Measurements from ENCODE around the gene GALNS. TPM values are rescaled to one million over a fixed set of nuclear protein-coding genes. Genes with fewer than 3 reads are reported as not detected.

GALNS gene
- polyA plus RNA-seq, 1 experiment: 11.6 TPM

DNA sequence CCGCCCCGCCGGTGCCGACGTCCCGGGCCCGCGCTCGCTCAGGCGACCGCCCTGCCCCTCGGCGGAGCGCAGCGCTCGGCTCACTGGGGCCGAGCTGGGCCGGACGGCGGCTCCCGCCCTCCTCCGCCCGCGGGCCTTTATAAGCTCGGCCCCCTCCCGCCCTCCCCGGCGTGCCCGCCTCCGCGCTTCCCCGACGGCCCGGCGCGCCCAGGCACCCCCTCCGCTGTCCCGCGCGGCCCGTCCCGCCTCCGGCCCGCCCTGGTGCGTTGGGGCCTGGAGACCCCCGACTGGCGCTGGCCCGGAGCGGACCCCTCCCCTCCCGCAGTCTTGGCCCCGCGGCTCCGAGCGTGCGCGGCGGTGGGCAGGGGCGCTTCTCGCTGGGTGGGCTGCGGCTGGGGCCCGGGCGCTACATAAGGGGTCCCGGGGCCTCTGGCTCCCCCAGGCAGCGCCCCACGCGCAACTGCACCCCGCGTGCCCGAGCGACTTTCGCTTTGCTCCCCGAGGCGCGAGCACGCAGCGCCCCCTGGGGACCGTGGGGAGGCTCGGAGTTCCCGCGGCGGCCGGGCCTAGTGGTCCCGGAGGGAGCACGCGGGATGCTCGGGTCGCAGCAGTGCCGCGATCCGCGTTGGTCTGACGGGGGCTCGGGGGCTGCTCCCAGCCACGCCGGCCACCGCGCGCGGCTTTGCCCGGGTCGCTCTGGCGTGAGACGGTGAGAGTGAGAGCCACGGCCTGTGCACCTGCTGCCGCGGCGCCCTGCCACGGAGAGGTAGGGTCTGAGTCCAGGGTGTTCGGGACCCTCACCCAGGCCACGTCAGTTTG is 71.4 kb downstream of the GALNS start, which contains the start of gene PIEZO1:
Gene PIEZO1, minus strand, starts transcription at position 115 of the 819 bp plus-strand sequence. CDS start 256 bp downstream, outside the sequence.
- CTCF ChIA-PET: interaction anchor here (0.7 to 2.3 kb wide), 7 partner anchors 11 to 382 kb away, joined by 3 to 8 read pairs (median 4); no protein-coding TSS in a partner anchor
- peak within 1 kb of the TSS; percentile 77 for H3K27ac ChIP-seq (ENCODE audit: low read depth, low read length)
- TF ChIP-seq, protein P1, sequence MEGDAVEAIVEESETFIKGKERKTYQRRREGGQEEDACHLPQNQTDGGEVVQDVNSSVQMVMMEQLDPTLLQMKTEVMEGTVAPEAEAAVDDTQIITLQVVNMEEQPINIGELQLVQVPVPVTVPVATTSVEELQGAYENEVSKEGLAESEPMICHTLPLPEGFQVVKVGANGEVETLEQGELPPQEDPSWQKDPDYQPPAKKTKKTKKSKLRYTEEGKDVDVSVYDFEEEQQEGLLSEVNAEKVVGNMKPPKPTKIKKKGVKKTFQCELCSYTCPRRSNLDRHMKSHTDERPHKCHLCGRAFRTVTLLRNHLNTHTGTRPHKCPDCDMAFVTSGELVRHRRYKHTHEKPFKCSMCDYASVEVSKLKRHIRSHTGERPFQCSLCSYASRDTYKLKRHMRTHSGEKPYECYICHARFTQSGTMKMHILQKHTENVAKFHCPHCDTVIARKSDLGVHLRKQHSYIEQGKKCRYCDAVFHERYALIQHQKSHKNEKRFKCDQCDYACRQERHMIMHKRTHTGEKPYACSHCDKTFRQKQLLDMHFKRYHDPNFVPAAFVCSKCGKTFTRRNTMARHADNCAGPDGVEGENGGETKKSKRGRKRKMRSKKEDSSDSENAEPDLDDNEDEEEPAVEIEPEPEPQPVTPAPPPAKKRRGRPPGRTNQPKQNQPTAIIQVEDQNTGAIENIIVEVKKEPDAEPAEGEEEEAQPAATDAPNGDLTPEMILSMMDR (IDR thresholded peaks at IDR 0.05; ENCODE audit: low read depth, low read length): peak; percentile 82
- H3K27me3 ChIP-seq (ENCODE audit: control insufficient read depth, insufficient read depth, low read length): no peaks in the 10 kb centered on the region
- POLR2A ChIA-PET: interaction anchor here (0.6 to 1.8 kb wide), 7 partner anchors 12 to 48 kb away, joined by 3 to 35 read pairs (median 4); partner anchors contain the start of gene APRT
- H3K4me3 ChIP-seq (ENCODE audit: low read depth, low read length): peak within 1 kb of the TSS; percentile 75
- no peaks in the 10 kb centered on the region; the same call in 1 of the 2 replicates for H3K9me3 ChIP-seq (ENCODE audit: control insufficient read depth, insufficient read depth, low read length)
- no peak for DNase-seq (ENCODE audit: low read depth, low spot score)

DNA sequence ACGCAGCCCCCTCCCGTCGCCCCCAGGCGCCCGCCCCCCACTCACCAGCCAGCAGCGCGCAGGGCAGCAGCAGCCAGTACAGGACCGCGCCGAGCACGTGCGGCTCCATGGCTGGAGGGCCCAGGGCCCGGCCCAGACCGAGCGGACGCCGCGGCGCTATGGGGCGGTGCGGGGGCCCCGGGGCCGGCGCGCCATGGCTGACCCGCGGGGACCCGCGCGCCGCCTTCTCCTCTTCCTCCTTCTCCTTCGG is 72.0 kb downstream of the GALNS start:
- TF ChIP-seq, protein P1 (IDR thresholded peaks at IDR 0.05; ENCODE audit: low read depth, low read length): no peak
- no peak for DNase-seq (ENCODE audit: low read depth, low spot score)
- peak overlapping the region; percentile 75 for H3K4me3 ChIP-seq (ENCODE audit: low read depth, low read length)
- no peaks in the 10 kb centered on the region for H3K27me3 ChIP-seq (ENCODE audit: control insufficient read depth, insufficient read depth, low read length)
- no peaks in the 10 kb centered on the region; the same call in 1 of the 2 replicates for H3K9me3 ChIP-seq (ENCODE audit: control insufficient read depth, insufficient read depth, low read length)
- no peak overlapping the region for H3K27ac ChIP-seq (ENCODE audit: low read depth, low read length)
- ChIA-PET CTCF (interaction anchor here (0.6 to 2.3 kb wide), 12 partner anchors 11 to 382 kb away, joined by 3 to 6 read pairs (median 4); no protein-coding TSS in a partner anchor), POLR2A (interaction anchor here (0.7 to 1.8 kb wide), 5 partner anchors 11 to 48 kb away, joined by 5 to 35 read pairs (median 6); no protein-coding TSS in a partner anchor)

DNA sequence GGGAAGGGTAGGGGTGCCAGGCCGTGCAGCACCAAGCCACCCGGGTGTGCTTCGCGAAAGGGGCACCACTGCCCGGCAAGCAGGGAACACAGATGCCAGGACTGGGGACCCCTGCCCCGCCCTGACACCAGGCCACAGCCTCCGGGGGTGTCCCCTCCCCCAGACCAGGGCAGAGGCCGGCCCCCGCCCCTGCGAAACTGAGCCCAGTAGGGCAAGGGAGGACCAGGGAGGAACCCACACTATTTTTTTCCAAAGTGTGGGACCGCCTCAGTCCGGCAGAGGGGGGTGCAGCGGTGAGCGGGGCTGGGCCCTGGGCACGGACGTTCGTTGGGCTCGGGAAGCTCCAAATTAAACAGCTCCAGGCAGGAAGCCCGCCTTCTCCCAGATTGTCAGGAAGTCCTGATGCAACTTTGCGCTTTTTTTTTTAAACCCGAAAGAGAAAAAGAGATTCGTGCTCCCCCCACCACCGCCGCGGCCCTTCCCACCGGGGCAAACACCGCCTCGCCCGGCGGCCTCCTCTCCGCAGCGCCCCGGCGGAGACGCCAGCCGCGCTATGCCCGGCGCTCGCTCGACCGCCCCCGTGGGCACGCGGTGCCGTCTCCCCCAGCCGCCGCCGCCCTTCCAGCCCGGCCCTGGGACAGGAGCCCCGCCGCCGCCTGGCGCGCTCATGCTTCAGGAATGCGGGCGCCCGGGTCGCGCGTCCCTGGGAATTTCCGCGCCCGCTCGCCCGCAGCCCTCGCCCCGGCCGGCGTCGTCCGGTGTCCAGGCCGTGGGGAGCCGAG is 72.5 kb downstream of the GALNS start:
- ChIA-PET CTCF (interaction anchor here (0.6 to 2.3 kb wide), 13 partner anchors 10 to 383 kb away, joined by 3 to 6 read pairs (median 4); no protein-coding TSS in a partner anchor), POLR2A (interaction anchor here (0.6 to 1.8 kb wide), 5 partner anchors 10 to 47 kb away, joined by 3 to 35 read pairs (median 5); no protein-coding TSS in a partner anchor)
- TF ChIP-seq, protein P1 (IDR thresholded peaks at IDR 0.05; ENCODE audit: low read depth, low read length): peak; percentile 66
- no peaks in the 10 kb centered on the region for H3K27me3 ChIP-seq (ENCODE audit: control insufficient read depth, insufficient read depth, low read length)
- no peaks in the 10 kb centered on the region; the same call in 1 of the 2 replicates for H3K9me3 ChIP-seq (ENCODE audit: control insufficient read depth, insufficient read depth, low read length)
- H3K27ac ChIP-seq (ENCODE audit: low read depth, low read length): peak overlapping the region; percentile 77
- H3K4me3 ChIP-seq (ENCODE audit: low read depth, low read length): peak overlapping the region; percentile 75
- no peak for DNase-seq (ENCODE audit: low read depth, low spot score)

DNA sequence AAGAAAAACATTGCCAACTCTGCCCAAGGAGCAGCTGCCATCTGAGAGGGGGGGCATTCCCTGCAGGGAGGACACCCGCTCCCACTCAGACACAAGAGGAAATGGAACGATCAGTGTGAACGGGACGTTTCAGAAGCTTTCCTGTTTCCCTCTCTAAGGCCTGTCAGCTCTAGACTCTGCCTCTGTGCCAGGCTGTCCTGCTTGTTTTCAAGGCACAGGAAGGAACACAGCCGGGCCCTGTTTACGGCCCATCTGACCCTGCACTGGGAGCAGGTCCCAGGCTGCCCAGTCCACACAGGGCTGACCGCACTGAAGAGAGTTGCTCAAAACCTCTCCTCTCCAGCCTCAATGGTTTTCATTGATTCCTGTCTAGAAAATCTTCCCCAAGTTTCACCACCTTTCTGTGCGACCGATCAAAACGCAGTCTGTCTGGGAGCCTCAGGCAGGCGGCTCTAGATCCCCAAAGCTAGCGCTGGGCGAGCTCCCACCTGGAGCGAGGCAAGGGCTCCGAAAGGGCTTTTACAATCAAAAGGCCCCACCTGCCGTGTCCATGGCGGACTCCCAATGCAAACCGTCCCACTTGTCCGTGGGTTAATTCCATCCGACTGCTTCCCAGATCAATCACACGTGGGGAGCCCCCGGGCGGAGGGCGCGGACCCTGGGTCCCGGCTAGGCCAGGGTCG is 73.2 kb downstream of the GALNS start:
- TF ChIP-seq, protein P1 (IDR thresholded peaks at IDR 0.05; ENCODE audit: low read depth, low read length): no peak
- Histone ChIP-seq H3K27ac (ENCODE audit: low read depth, low read length) (peak overlapping the region; percentile 77), H3K4me3 (ENCODE audit: low read depth, low read length) (peak overlapping the region; percentile 75), H3K27me3 (ENCODE audit: control insufficient read depth, insufficient read depth, low read length) (no peaks in the 10 kb centered on the region), H3K9me3 (ENCODE audit: control insufficient read depth, insufficient read depth, low read length) (no peaks in the 10 kb centered on the region; the same call in 1 of the 2 replicates)
- DNase-seq (ENCODE audit: low read depth, low spot score): no peak
- ChIA-PET POLR2A (interaction anchor here (0.6 to 3.6 kb wide), 7 partner anchors 10 to 47 kb away, joined by 3 to 35 read pairs (median 5); no protein-coding TSS in a partner anchor), CTCF (interaction anchor here (0.5 to 2.6 kb wide), 9 partner anchors 10 to 410 kb away, joined by 3 to 19 read pairs (median 4); no protein-coding TSS in a partner anchor)

Measured in AG04450 (cell line).